Mesodermal cell (in vitro differentiated cells): ENCODE results near the gene CYP3A4.
"Not testable (repeated sequence)": the region's sequence is repeated elsewhere in the genome, so short reads cannot be mapped to it uniquely, and the experiment has no call there.

ENCODE experiments used
- H3K27ac ChIP-seq: 2 replicates; pipeline ENCODE4 v1.7.0; 2013; ENCODE audit warnings: mild to moderate bottlenecking, low read depth, low read length, moderate library complexity; ENCODE audit not compliant: severe bottlenecking
- H3K36me3 ChIP-seq: 2 replicates; pipeline ENCODE4 v1.7.1; 2013; ENCODE audit warnings: mild to moderate bottlenecking, low read length, moderate library complexity; ENCODE audit not compliant: control insufficient read depth, insufficient read depth
- H3K4me1 ChIP-seq: one replicate; pipeline ENCODE4 v1.7.1; 2013; ENCODE audit warnings: mild to moderate bottlenecking, low read length; ENCODE audit not compliant: insufficient read depth, control insufficient read depth, poor library complexity, severe bottlenecking
- H3K4me3 ChIP-seq: 2 replicates; pipeline ENCODE4 v1.7.0; 2013; ENCODE audit warnings: low read length, control low read depth, mild to moderate bottlenecking; ENCODE audit not compliant: insufficient read depth, poor library complexity, severe bottlenecking; ENCODE audit errors: extremely low read depth
- H3K9me3 ChIP-seq: 2 replicates; pipeline ENCODE4 v1.7.1; 2013; ENCODE audit warnings: mild to moderate bottlenecking, low read length, moderate library complexity; ENCODE audit not compliant: control insufficient read depth
- WGBS, 2 experiments: methylation state at CpG; one replicate each; pipeline ENCODE4 v1.1.5; 2013; ENCODE audit warnings: missing lambda C conversion rate in 2 of 2; ENCODE audit not compliant: insufficient coverage in 2 of 2; 5-methylcytosine and 5-hydroxymethylcytosine counted together

CYP3A4 gene

GRCh38 chr7:99723201-99723600 is 60.8 kb downstream of the CYP3A4 start:
- not testable (repeated sequence) for H3K4me3 ChIP-seq, H3K4me1 ChIP-seq, H3K9me3 ChIP-seq, H3K27ac ChIP-seq, H3K36me3 ChIP-seq
- 91 to 97% methylated on average over 6 of the region's 6 CpGs for WGBS, 2 experiments

GRCh38 chr7:99720800-99721595 is 63.0 kb downstream of the CYP3A4 start:
- no peaks in the 10 kb centered on the region for H3K36me3 ChIP-seq
- WGBS, 2 experiments, result 87 to 90% methylated on average over 5 of the region's 5 CpGs
- H3K27ac ChIP-seq, result no peak overlapping the region

GRCh38 chr7:99719996-99720769 is 63.8 kb downstream of the CYP3A4 start:
- Histone ChIP-seq H3K4me1 (no peaks in the 10 kb centered on the region), H3K27ac (no peak overlapping the region), H3K9me3 (no peaks in the 10 kb centered on the region), H3K36me3 (no peaks in the 10 kb centered on the region), H3K4me3 (no peak overlapping the region)
- 93 to 100% methylated on average over 1 to 3 of the region's 4 CpGs for WGBS, 2 experiments

More at GRCh38 chr7:99720800-99721595, 63.0 kb downstream of the CYP3A4 start:
- H3K4me3 ChIP-seq, result no peak overlapping the region
- no peaks in the 10 kb centered on the region for H3K9me3 ChIP-seq
- H3K4me1 ChIP-seq, result no peaks in the 10 kb centered on the region

DNA sequence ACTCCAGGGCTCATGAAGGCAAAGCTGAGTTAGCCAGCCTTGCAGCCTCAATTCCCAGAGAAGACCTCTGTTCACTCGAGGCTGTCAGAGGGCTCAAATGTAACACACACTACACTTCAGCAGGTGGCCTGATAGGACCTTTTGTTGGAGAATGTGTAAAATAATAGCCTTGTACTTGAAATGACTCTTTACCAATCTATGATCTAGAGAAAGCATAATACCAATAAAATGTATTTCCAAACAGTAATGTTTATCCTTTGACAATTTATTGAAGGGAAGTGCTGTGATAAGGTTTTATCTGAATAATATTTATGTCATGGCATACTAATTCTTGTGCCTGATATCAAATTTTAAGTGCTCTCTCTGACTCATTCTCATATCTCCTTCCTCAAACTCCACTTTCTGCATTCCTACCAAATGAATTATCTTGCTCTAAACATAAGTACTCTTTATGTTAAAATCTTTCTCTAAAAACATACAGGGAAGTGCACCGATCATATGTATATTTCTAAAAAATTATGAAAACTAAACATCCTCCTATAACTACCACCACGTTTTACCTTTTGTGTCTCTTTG is 69.9 kb downstream of the CYP3A4 start:
- Histone ChIP-seq H3K36me3 (no peaks in the 10 kb centered on the region), H3K27ac (no peak overlapping the region), H3K4me1 (no peaks in the 10 kb centered on the region), H3K4me3 (no peak overlapping the region), H3K9me3 (no peaks in the 10 kb centered on the region)
- no CpG with 5 or more reads among the region's 3 CpGs for WGBS, 2 experiments

- Histone ChIP-seq H3K27ac (no peak overlapping the region), H3K4me1 (no peaks in the 10 kb centered on the region), H3K36me3 (no peaks in the 10 kb centered on the region), H3K4me3 (no peak overlapping the region), H3K9me3 (peaks cover 4% of the 10 kb centered on the region)
- 100% methylated on average over 1 of the region's 2 CpGs; no CpG with 5 or more reads in 1 of the 2 experiments for WGBS, 2 experiments
Observed at GRCh38 chr7:99709838-99710578, 74.0 kb downstream of the CYP3A4 start.

- Histone ChIP-seq H3K4me3 (no peak overlapping the region), H3K27ac (no peak overlapping the region), H3K9me3 (peaks cover 4% of the 10 kb centered on the region), H3K36me3 (no peaks in the 10 kb centered on the region), H3K4me1 (no peaks in the 10 kb centered on the region)
- WGBS, 2 experiments, result no CpG with 5 or more reads among the region's 2 CpGs
Observed at GRCh38 chr7:99709260-99709659, 74.7 kb downstream of the CYP3A4 start.

DNA sequence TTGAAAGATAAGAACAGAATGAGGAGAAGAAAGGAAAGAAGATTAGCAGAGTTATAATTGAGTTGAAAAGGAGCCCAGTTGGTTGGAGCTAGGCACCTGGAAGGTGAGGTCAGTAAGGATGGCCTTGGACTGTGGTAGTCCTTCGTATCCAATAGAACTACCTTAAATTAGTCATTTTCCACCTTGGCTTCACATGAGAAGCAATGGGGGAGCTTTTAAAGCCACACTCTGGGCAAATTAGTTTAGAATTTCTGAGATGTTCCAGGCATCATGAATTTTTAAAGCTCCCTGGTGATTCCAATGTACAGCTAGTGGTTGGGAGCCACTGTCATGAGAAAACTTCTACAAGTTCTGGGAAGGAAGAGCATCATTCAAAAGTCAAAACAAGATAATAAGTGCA is 76.9 kb downstream of the CYP3A4 start:
- Histone ChIP-seq H3K4me1 (no peaks in the 10 kb centered on the region), H3K9me3 (peaks cover 4% of the 10 kb centered on the region), H3K4me3 (no peak overlapping the region), H3K27ac (no peak overlapping the region), H3K36me3 (no peaks in the 10 kb centered on the region)
- no CpG with 5 or more reads among the region's 1 CpG for WGBS, 2 experiments
